ENCODE results near the gene NACA.

DNA sequence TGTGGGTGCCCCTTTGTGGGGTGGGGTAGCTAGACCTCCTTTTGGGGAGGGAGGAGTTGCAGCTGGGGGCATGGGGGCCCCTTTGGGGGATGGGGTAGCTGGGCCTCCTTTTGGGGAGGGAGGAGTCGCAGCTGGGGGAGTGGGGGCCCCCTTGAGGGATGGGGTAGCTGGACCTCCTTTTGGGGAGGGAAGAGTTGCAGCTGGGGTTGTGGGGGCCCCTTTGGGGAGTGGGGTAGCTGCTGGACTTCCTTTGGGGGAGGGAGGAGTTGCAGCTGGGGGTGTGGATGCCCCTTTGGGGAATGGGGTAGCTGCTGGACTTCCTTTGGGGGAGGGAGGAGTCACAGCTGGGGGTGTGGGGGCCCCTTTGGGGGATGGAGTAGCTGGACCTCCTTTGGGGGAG is 7.0 kb downstream of the NACA start:
- TF ChIP-seq, protein P1, sequence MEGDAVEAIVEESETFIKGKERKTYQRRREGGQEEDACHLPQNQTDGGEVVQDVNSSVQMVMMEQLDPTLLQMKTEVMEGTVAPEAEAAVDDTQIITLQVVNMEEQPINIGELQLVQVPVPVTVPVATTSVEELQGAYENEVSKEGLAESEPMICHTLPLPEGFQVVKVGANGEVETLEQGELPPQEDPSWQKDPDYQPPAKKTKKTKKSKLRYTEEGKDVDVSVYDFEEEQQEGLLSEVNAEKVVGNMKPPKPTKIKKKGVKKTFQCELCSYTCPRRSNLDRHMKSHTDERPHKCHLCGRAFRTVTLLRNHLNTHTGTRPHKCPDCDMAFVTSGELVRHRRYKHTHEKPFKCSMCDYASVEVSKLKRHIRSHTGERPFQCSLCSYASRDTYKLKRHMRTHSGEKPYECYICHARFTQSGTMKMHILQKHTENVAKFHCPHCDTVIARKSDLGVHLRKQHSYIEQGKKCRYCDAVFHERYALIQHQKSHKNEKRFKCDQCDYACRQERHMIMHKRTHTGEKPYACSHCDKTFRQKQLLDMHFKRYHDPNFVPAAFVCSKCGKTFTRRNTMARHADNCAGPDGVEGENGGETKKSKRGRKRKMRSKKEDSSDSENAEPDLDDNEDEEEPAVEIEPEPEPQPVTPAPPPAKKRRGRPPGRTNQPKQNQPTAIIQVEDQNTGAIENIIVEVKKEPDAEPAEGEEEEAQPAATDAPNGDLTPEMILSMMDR (IDR thresholded peaks at IDR 0.05; ENCODE audit: insufficient read depth, low read length, poor library complexity, severe bottlenecking), result no peak
- TF ChIP-seq EZH2phosphoT487 (conservative IDR thresholded peaks at IDR 0.05; ENCODE audit: low read length), result no peak

Data from SU-DHL-6 (cell line).